Spinal cord (tissue), 10 donors: ENCODE measurements around the gene PDE1A. TPM values are rescaled to one million over a fixed set of nuclear protein-coding genes. Genes with fewer than 3 reads are reported as not detected.
"Not testable (repeated sequence)": the region's sequence is repeated elsewhere in the genome, so short reads cannot be mapped to it uniquely, and the experiment has no call there.

ENCODE experiments used
- DNase-seq, 6 donors: peaks; one replicate each; pipeline versions ENCODE4 v3.0.0 to v3.0.0-alpha.2; 2013 to 2015; ENCODE audit warnings: low spot score in 6 of 6, low read depth in 4 of 6
- H3K27ac ChIP-seq: one replicate; pipeline ENCODE4 v1.5.1; 2013; ENCODE audit warnings: low read depth, low read length, control low read depth
- H3K27me3 ChIP-seq: one replicate; pipeline ENCODE4 v1.6.1; 2013; ENCODE audit warnings: low read length; ENCODE audit not compliant: control insufficient read depth, insufficient read depth
- H3K36me3 ChIP-seq: one replicate; pipeline ENCODE4 v1.6.1; 2013; ENCODE audit warnings: low read length; ENCODE audit not compliant: control insufficient read depth, insufficient read depth
- H3K4me1 ChIP-seq: one replicate; pipeline ENCODE4 v1.6.1; 2013; ENCODE audit warnings: low read length; ENCODE audit not compliant: control insufficient read depth, insufficient read depth
- H3K4me3 ChIP-seq: one replicate; pipeline ENCODE4 v1.5.1; 2013; ENCODE audit warnings: low read depth, low read length, control low read depth
- H3K9me3 ChIP-seq: one replicate; pipeline ENCODE4 v1.6.1; 2013; ENCODE audit warnings: low read length; ENCODE audit not compliant: control insufficient read depth, insufficient read depth
- WGBS: methylation state at CpG from one replicate; pipeline ENCODE4 v1.1.5; 2013; ENCODE audit warnings: missing lambda C conversion rate; ENCODE audit not compliant: insufficient coverage; 5-methylcytosine and 5-hydroxymethylcytosine counted together
- polyA plus RNA-seq, 2 donors: library from polyadenylated mRNA; unstranded; fragments of 120-200 nt; gene quantifications; one replicate each; pipeline ENCODE4 v1.2.1, GENCODE V29; 2013; ENCODE audit not compliant: insufficient read length in 2 of 2
- total RNA-seq, 2 donors: library from RNA; depleted of rRNA in 1 of 2; stranded (reverse); fragments of 120-200 nt in 1 of 2; fragments of >200 nt in 1 of 2; gene quantifications; one replicate each; pipeline versions ENCODE4 v1.2.3 to v1.2.4, GENCODE V29; 2013 to 2014
- donor health status: healthy.

PDE1A gene
- total and polyA plus RNA-seq, 4 donors: 8.7 to 73.8 (median 23.3) TPM

DNA sequence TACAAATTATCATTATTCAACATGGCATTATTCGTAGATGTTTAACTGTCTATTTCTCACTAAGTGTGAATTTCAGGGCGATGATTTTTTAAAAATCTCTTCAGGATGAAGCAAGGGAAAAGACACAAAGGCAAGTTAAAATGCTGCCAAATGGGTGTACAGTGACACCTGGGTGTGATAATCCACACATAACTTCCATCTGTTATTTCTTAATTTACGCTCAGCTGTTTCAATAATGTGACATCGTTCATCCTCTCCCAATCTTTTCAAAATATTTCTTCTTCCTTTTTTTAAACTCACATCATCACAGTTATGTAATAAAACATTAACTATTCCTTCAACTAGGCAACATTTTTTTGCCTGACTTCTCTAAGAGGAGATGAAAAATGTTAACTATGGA lies 10.6 kb downstream of the PDE1A start:
- H3K27me3 ChIP-seq: no peaks in the 10 kb centered on the region
- H3K27ac ChIP-seq: no peak overlapping the region
- WGBS: 100% methylated on average over 1 of the region's 4 CpGs
- H3K36me3 ChIP-seq: no peaks in the 10 kb centered on the region
- no peaks in the 10 kb centered on the region for H3K4me1 ChIP-seq
- peak in 1 of 6 donors; percentile 16 for DNase-seq
- H3K4me3 ChIP-seq: no peak overlapping the region
- no peaks in the 10 kb centered on the region for H3K9me3 ChIP-seq

DNA sequence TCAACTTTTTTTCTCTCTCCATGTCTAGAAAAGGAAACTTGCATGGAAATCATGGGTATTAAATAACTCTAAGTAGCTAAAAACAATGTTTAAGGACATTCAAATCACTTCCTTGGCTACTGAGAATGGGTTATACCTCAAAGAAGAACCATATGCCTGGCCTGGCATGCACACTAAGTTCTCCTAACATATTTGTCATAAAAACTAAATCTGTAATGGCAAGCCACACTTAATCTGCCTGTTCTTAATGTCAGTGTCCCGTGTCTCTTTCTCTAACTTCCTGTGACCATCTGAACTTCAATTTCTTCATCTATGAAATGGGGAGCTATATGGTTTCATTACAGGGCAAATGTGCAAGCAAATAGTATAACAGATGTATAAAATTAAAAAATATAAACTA lies 11.1 kb downstream of the PDE1A start:
- Histone ChIP-seq H3K4me1 (no peaks in the 10 kb centered on the region), H3K9me3 (no peaks in the 10 kb centered on the region), H3K36me3 (no peaks in the 10 kb centered on the region), H3K27me3 (no peaks in the 10 kb centered on the region), H3K4me3 (no peak overlapping the region), H3K27ac (no peak overlapping the region)
- DNase-seq: no peak
- no CpG with 5 or more reads among the region's 1 CpG for WGBS

DNA sequence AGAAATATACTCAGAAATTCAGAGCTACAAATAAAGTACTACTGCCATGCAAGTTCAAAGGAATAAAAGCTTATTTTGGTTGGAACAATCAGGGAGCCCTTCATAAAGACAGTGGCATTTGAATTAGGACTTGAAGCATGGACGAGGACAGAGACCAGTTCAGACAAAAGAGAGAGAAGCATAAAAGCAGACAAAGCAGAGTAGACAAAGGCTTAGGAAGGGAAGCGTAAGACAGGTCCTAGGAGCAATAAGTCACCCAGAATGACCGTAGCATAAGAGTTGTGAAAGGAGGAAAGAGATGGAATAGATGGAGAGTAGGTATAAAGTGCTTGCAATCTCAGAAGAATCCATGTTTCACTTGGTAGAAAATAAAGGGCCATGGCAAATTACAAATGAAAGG lies 14.0 kb downstream of the PDE1A start:
- H3K36me3 ChIP-seq: no peaks in the 10 kb centered on the region
- 33% methylated on average over 3 of the region's 3 CpGs for WGBS

GRCh38 chr2:182410120-182410519 lies 16.7 kb downstream of the PDE1A start:
- Histone ChIP-seq H3K27me3 (no peaks in the 10 kb centered on the region), H3K36me3 (no peaks in the 10 kb centered on the region), H3K27ac (no peak overlapping the region), H3K9me3 (no peaks in the 10 kb centered on the region), H3K4me3 (no peak overlapping the region), H3K4me1 (no peaks in the 10 kb centered on the region)
- no peak for DNase-seq
- 100% methylated on average over 1 of the region's 2 CpGs for WGBS

More for the DNA sequence above, 14.0 kb downstream of the PDE1A start:
- Histone ChIP-seq H3K9me3 (no peaks in the 10 kb centered on the region), H3K27me3 (no peaks in the 10 kb centered on the region), H3K27ac (no peak overlapping the region), H3K4me3 (no peak overlapping the region), H3K4me1 (no peaks in the 10 kb centered on the region)
- no peak for DNase-seq

DNA sequence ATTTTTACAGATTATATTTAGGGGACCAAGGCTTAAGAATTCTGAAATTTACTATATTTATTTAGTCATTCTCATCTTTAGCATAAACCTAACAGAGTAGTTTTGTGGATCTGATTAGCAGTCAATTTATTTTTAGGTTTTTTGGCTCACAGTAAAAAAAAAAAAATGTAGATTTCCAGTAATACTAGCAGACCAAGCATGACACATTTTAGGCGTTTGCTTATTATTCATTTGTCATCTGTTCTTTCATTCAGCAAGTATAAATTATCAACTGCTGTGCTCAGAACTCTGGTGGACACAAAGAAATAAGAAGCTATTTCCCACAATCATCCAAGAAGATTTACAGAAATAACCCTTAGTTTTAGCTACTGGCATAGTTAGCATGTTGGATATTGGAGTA lies 20.6 kb downstream of the PDE1A start:
- 20% methylated on average over 1 of the region's 1 CpG for WGBS
- H3K27me3 ChIP-seq: no peaks in the 10 kb centered on the region

GRCh38 chr2:182404975-182405561 lies 21.8 kb downstream of the PDE1A start:
- no peak overlapping the region for H3K27ac ChIP-seq
- H3K27me3 ChIP-seq: no peaks in the 10 kb centered on the region
- no peaks in the 10 kb centered on the region for H3K4me1 ChIP-seq
- WGBS: no CpG with 5 or more reads among the region's 2 CpGs
- no peaks in the 10 kb centered on the region for H3K9me3 ChIP-seq
- DNase-seq: no peak
- no peak overlapping the region for H3K4me3 ChIP-seq
- H3K36me3 ChIP-seq: no peaks in the 10 kb centered on the region

More for the DNA sequence above, 20.6 kb downstream of the PDE1A start:
- no peaks in the 10 kb centered on the region for H3K36me3 ChIP-seq
- no peak overlapping the region for H3K27ac ChIP-seq
- H3K4me1 ChIP-seq: no peaks in the 10 kb centered on the region
- no peak overlapping the region for H3K4me3 ChIP-seq
- peak in 1 of 6 donors; percentile 17 for DNase-seq
- H3K9me3 ChIP-seq: no peaks in the 10 kb centered on the region

- whole genome bisulfite sequencing: no CpG with 5 or more reads among the region's 2 CpGs
- no peaks in the 10 kb centered on the region for H3K9me3 ChIP-seq
These were observed 22.7 kb downstream of the PDE1A start for GRCh38 chr2:182404092-182404491.

DNA sequence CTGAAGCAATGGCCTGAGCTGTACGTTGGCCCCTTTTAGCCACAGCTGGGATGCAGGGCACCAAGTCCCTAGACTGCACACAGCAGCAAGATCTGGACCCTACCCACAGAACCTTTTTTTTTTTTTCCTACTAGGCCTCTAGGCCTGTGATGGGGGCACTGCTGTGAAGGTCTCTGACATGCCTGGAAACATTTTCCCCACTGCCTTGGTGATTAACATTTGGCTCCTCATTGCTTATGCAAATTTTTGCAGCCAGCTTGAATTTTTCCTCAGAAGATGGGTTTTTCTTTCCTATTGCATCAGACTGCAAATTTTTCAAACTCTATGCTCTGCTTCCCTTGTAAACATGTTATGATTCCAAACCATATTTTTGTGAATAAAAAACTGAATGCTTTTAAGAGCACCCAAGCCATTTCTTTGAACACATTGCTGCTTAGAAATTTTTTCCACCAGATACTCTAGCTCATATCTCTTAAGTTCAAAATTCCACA lies 33.5 kb downstream of the PDE1A start:
- Histone ChIP-seq H3K36me3 (no peaks in the 10 kb centered on the region), H3K4me3 (no peak overlapping the region), H3K4me1 (peaks cover 3% of the 10 kb centered on the region), H3K9me3 (no peaks in the 10 kb centered on the region), H3K27ac (no peak overlapping the region), H3K27me3 (no peaks in the 10 kb centered on the region)
- peak in 1 of 6 donors; percentile 25 for DNase-seq
- WGBS: 100% methylated on average over 1 of the region's 1 CpG

More at GRCh38 chr2:182404092-182404491, 22.7 kb downstream of the PDE1A start:
- H3K27ac ChIP-seq: no peak overlapping the region
- no peak overlapping the region for H3K4me3 ChIP-seq
- H3K36me3 ChIP-seq: no peaks in the 10 kb centered on the region
- H3K27me3 ChIP-seq: no peaks in the 10 kb centered on the region
- no peaks in the 10 kb centered on the region for H3K4me1 ChIP-seq
- no peak for DNase-seq

- 100% methylated on average over 1 of the region's 2 CpGs for WGBS
- Histone ChIP-seq H3K4me3 (no peak overlapping the region), H3K4me1 (peaks cover 3% of the 10 kb centered on the region), H3K27me3 (no peaks in the 10 kb centered on the region), H3K36me3 (no peaks in the 10 kb centered on the region), H3K27ac (no peak overlapping the region), H3K9me3 (no peaks in the 10 kb centered on the region)
- DNase-seq: no peak
These were observed 35.4 kb downstream of the PDE1A start for GRCh38 chr2:182391443-182391842.

DNA sequence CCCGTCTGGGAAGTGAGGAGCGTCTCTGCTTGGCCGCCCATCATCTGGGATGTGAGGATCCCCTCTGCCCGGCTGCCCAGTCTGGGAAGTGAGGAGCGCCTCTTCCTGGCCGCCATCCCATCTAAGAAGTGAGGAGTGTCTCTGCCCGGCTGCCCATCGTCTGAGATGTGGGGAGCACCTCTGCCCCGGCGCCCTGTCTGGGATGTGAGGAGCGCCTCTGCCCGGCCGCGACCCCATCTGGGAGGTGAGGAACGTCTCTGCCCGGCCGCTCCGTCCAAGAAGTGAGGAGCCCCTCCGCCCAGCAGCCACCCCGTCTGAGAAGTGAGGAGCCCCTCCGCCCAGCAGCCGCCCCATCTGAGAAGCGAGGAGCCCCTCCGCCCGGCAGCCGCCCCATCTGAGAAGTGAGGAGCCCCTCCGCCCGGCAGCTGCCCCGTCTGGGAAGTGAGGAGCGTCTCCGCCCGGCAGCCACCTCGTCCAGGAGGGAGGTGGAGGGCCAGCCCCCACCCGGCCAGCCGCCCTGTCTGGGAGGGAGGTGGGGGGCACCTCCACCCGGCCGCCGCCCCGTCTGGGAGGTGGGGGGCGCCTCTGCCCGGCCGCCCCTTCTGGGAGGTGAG lies 40.5 kb downstream of the PDE1A start:
- DNase-seq, H3K4me3 ChIP-seq, H3K36me3 ChIP-seq, H3K27ac ChIP-seq, H3K27me3 ChIP-seq, H3K4me1 ChIP-seq, H3K9me3 ChIP-seq: not testable (repeated sequence)
- 93% methylated on average over 23 of the region's 42 CpGs for WGBS
